SK-N-SH (cell line): ENCODE data around the gene MAGEA8.
"Not testable (repeated sequence)": the region's sequence is repeated elsewhere in the genome, so short reads cannot be mapped to it uniquely, and the experiment has no call there.

Experiments used
- CTCF ChIP-seq: fragments of 200-600 bp; sonication (generic); IDR thresholded peaks from 2 replicates; pipeline ENCODE4 v1.6.1; 2017; ENCODE audit warnings: antibody characterized with exemption, mild to moderate bottlenecking, moderate library complexity
- EP300 ChIP-seq, 2 experiments: IDR thresholded peaks; 2 replicates each; pipeline versions ENCODE4 v1.4.0 to v1.6.1; 2012; ENCODE audit warnings: borderline replicate concordance in 1 of 2, low read depth in 1 of 2, low read length in 1 of 2
- JUND ChIP-seq: IDR thresholded peaks from 2 replicates; pipeline ENCODE4 v1.4.0; 2012
- RAD21 ChIP-seq: IDR thresholded peaks from 2 replicates; pipeline ENCODE4 v1.6.1; 2012; ENCODE audit warnings: mild to moderate bottlenecking, low read length
- RCOR1 ChIP-seq: fragments of 150-350 bp; IDR thresholded peaks from 2 replicates; pipeline ENCODE4 v1.6.1; 2017; ENCODE audit warnings: antibody characterized with exemption, low read length
- RFX5 ChIP-seq: IDR thresholded peaks from 2 replicates; pipeline ENCODE4 v1.6.1; 2012; ENCODE audit warnings: mild to moderate bottlenecking, improper control_type of control experiment, low read length
- SMC3 ChIP-seq: IDR thresholded peaks from 2 replicates; pipeline ENCODE4 v1.6.1; 2012; ENCODE audit warnings: low read depth, low read length, improper control_type of control experiment
- TAF1 ChIP-seq: IDR thresholded peaks from 2 replicates; pipeline ENCODE4 v1.6.1; 2012; ENCODE audit warnings: low read depth, mild to moderate bottlenecking, low read length, moderate library complexity, borderline replicate concordance

GRCh38 chrX:149890828-149891227 lies 9.8 kb downstream of the MAGEA8 start:
- not testable (repeated sequence) for TF ChIP-seq EP300 (IDR thresholded peaks at IDR 0.05; ENCODE audit: borderline replicate concordance in 1 of 2, low read depth in 1 of 2, low read length in 1 of 2); RFX5; CTCF; RCOR1; JUND; RAD21; SMC3; TAF1
